H1 (cell line): ENCODE data around the gene SLC25A51. TPM values are rescaled to one million over a fixed set of nuclear protein-coding genes. Genes with fewer than 3 reads are reported as not detected.

Experiments used
- CTCF ChIA-PET: fragments of 300-600 bp; sonication (Branson Sonifier 250); formaldehyde crosslinking; loops from one replicate; lab custom pipeline; 2021; ENCODE audit not compliant: partially characterized antibody; lab: Charles Lee
- POLR2A ChIA-PET: fragments of 300-600 bp; sonication (Branson Sonifier 250); formaldehyde crosslinking; loops from one replicate; lab custom pipeline; 2021; ENCODE audit warnings: inconsistent platforms; ENCODE audit not compliant: partially characterized antibody; lab: Charles Lee
- DNase-seq, 2 experiments: peaks; one replicate each; pipeline versions ENCODE4 v3.0.0 to v3.0.0-alpha.2; 2010 to 2022; ENCODE audit warnings: low spot score in 2 of 2, low read depth in 1 of 2, mixed read lengths in 1 of 2
- FAIRE-seq: peaks from 2 replicates; lab custom pipeline; 2011; peaks lifted over from hg19 to GRCh38; lab: Jason Lieb, UNC
- H2AFZ ChIP-seq: 2 replicates; pipeline ENCODE4 v1.8.1; 2012; ENCODE audit warnings: low read length, inconsistent platforms
- H2AK5ac ChIP-seq: 2 replicates; pipeline ENCODE4 v1.6.1; 2013; ENCODE audit warnings: low read depth, low read length
- H2BK120ac ChIP-seq: replicated peaks from 2 replicates; pipeline ENCODE3; 2013; ENCODE audit warnings: low read depth, low read length, inconsistent platforms
- H2BK12ac ChIP-seq: 2 replicates; pipeline ENCODE4 v1.6.1; 2013; ENCODE audit warnings: low read depth, low read length
- H2BK15ac ChIP-seq: 2 replicates; pipeline ENCODE4 v1.6.1; 2013; ENCODE audit warnings: low read length
- H2BK20ac ChIP-seq: 2 replicates; pipeline ENCODE4 v1.6.1; 2013; ENCODE audit warnings: low read length
- H2BK5ac ChIP-seq: 2 replicates; pipeline ENCODE4 v1.6.1; 2013; ENCODE audit warnings: low read depth, low read length
- H3K14ac ChIP-seq: 2 replicates; pipeline ENCODE4 v1.6.1; 2013; ENCODE audit warnings: inconsistent platforms; ENCODE audit not compliant: insufficient read length
- H3K18ac ChIP-seq: 2 replicates; pipeline ENCODE4 v1.6.1; 2013; ENCODE audit warnings: low read length; ENCODE audit errors: extremely low read depth
- H3K23ac ChIP-seq: 2 replicates; pipeline ENCODE4 v1.6.1; 2013; ENCODE audit warnings: inconsistent platforms; ENCODE audit not compliant: insufficient read length
- H3K23me2 ChIP-seq: 2 replicates; pipeline ENCODE4 v1.6.1; 2013; ENCODE audit warnings: low read depth, low read length
- H3K27ac ChIP-seq: 2 replicates; pipeline ENCODE4 v1.6.1; 2011; ENCODE audit warnings: low read depth, low read length, inconsistent platforms
- H3K27me3 ChIP-seq, 4 experiments: replicated peaks in 1 of 4; 1 replicate in 1 of 4; 2 replicates in 3 of 4; pipeline versions ENCODE4 v1.6.1 to v1.8.1; 2011 to 2013; ENCODE audit warnings: low read length in 3 of 4, mild to moderate bottlenecking in 3 of 4, inconsistent platforms in 2 of 4, mixed read lengths in 2 of 4, moderate library complexity in 1 of 4; ENCODE audit not compliant: control insufficient read depth in 3 of 4, insufficient read depth in 3 of 4; ENCODE audit errors: extremely low read depth in 1 of 4
- H3K36me3 ChIP-seq, 4 experiments: 2 replicates each; pipeline versions ENCODE4 v1.6.1 to v1.8.1; 2011 to 2013; ENCODE audit warnings: mild to moderate bottlenecking in 4 of 4, low read length in 3 of 4, moderate library complexity in 2 of 4, control low read depth in 1 of 4, inconsistent platforms in 1 of 4; ENCODE audit not compliant: insufficient read depth in 4 of 4, control insufficient read depth in 2 of 4
- H3K4ac ChIP-seq: replicated peaks from 2 replicates; pipeline ENCODE3; 2013; ENCODE audit warnings: low read length, low read depth, mixed read lengths, inconsistent platforms; ENCODE audit not compliant: insufficient read length
- H3K4me1 ChIP-seq, 4 experiments: replicated peaks in 1 of 4; 1 replicate in 1 of 4; 2 replicates in 3 of 4; pipeline versions ENCODE4 v1.6.1 to v1.8.1; 2011 to 2013; ENCODE audit warnings: low read length in 3 of 4, inconsistent platforms in 2 of 4, mixed read lengths in 1 of 4; ENCODE audit not compliant: insufficient read depth in 4 of 4, control insufficient read depth in 3 of 4
- H3K4me2 ChIP-seq, 2 experiments: 2 replicates each; pipeline versions ENCODE4 v1.6.1 to v1.8.1; 2011 to 2013; ENCODE audit warnings: low read depth in 2 of 2, low read length in 2 of 2, control low read depth in 1 of 2, inconsistent platforms in 1 of 2, mild to moderate bottlenecking in 1 of 2; ENCODE audit not compliant: insufficient read depth in 1 of 2
- H3K4me3 ChIP-seq, 4 experiments: fragments of 200-600, 300-600 bp in 1 of 4; sonication (generic), shearing (Covaris generic), sonication (Bioruptor Twin) in 1 of 4; 2 replicates each; pipeline versions ENCODE4 v1.5.1 to v1.8.1; 2011 to 2016; ENCODE audit warnings: low read length in 4 of 4, low read depth in 3 of 4, control low read depth in 2 of 4, inconsistent platforms in 2 of 4, mild to moderate bottlenecking in 2 of 4, mixed read lengths in 1 of 4, moderate library complexity in 1 of 4; ENCODE audit not compliant: insufficient read depth in 2 of 4; ENCODE audit errors: extremely low read depth in 1 of 4
- H3K56ac ChIP-seq: replicated peaks from 2 replicates; pipeline ENCODE3; 2013; ENCODE audit warnings: low read depth, mild to moderate bottlenecking, mixed read lengths, low read length, inconsistent platforms; ENCODE audit not compliant: insufficient read length
- H3K79me1 ChIP-seq: 2 replicates; pipeline ENCODE4 v1.6.1; 2013; ENCODE audit warnings: low read depth, low read length, control low read depth
- H3K79me2 ChIP-seq, 2 experiments: 2 replicates each; pipeline versions ENCODE4 v1.6.1 to v1.8.1; 2012 to 2013; ENCODE audit warnings: low read length in 2 of 2, mild to moderate bottlenecking in 2 of 2, inconsistent platforms in 1 of 2; ENCODE audit not compliant: insufficient read depth in 2 of 2, control insufficient read depth in 1 of 2
- H3K9ac ChIP-seq, 4 experiments: replicated peaks in 1 of 4; 1 replicate in 1 of 4; 2 replicates in 3 of 4; pipeline versions ENCODE4 v1.6.1 to v1.8.1; 2011 to 2013; ENCODE audit warnings: low read depth in 3 of 4, low read length in 3 of 4, control low read depth in 2 of 4, mild to moderate bottlenecking in 2 of 4, moderate library complexity in 2 of 4, inconsistent platforms in 1 of 4; ENCODE audit errors: extremely low read depth in 1 of 4
- H3K9me3 ChIP-seq, 2 experiments: 2 replicates each; pipeline versions ENCODE4 v1.6.1 to v1.8.1; 2012 to 2013; ENCODE audit warnings: mild to moderate bottlenecking in 2 of 2, moderate library complexity in 2 of 2, control low read depth in 1 of 2, inconsistent platforms in 1 of 2, low read depth in 1 of 2, low read length in 1 of 2, mixed read lengths in 1 of 2; ENCODE audit not compliant: insufficient read depth in 2 of 2
- H4K20me1 ChIP-seq, 2 experiments: replicated peaks in 1 of 2; 2 replicates each; pipeline versions ENCODE3 to v1.8.1; 2011 to 2013; ENCODE audit warnings: inconsistent platforms in 2 of 2, low read length in 2 of 2, mild to moderate bottlenecking in 1 of 2; ENCODE audit not compliant: insufficient read depth in 2 of 2, control insufficient read depth in 1 of 2
- H4K5ac ChIP-seq: 2 replicates; pipeline ENCODE4 v1.6.1; 2013; ENCODE audit warnings: low read length, low read depth, mixed read lengths, inconsistent platforms; ENCODE audit not compliant: insufficient read length
- H4K8ac ChIP-seq: 2 replicates; pipeline ENCODE4 v1.8.0; 2013; ENCODE audit warnings: mild to moderate bottlenecking, moderate library complexity, low read length, inconsistent platforms; ENCODE audit not compliant: insufficient read depth; ENCODE audit errors: extremely low read depth
- H4K91ac ChIP-seq: replicated peaks from 2 replicates; pipeline ENCODE3; 2013; ENCODE audit warnings: low read length, mixed read lengths, inconsistent platforms; ENCODE audit not compliant: insufficient read length
- BACH1 ChIP-seq: IDR thresholded peaks from 2 replicates; pipeline ENCODE4 v1.6.1; 2012; ENCODE audit warnings: low read length, improper control_type of control experiment
- CBX8 ChIP-seq: fragments of 300-800, 300-1000 bp; sonication (generic); IDR thresholded peaks from 2 replicates; pipeline ENCODE4 v1.7.1; 2016; ENCODE audit warnings: low read depth, low read length, borderline replicate concordance
- MAFK ChIP-seq: IDR thresholded peaks from 2 replicates; pipeline ENCODE4 v1.6.1; 2012; ENCODE audit warnings: low read depth, mild to moderate bottlenecking, improper control_type of control experiment, low read length
- PHF8 ChIP-seq: fragments of 200-600 bp; sonication (generic); conservative IDR thresholded peaks from 2 replicates; pipeline ENCODE4 v1.7.1; 2012; ENCODE audit warnings: low read depth, mild to moderate bottlenecking, inconsistent platforms, low read length, moderate library complexity
- RFX5 ChIP-seq: IDR thresholded peaks from 2 replicates; pipeline ENCODE4 v1.6.1; 2011; ENCODE audit warnings: low read depth, low read length, improper control_type of control experiment, borderline replicate concordance
- TCF12 ChIP-seq: IDR thresholded peaks from 2 replicates; pipeline ENCODE4 v1.6.1; 2011; ENCODE audit warnings: low read depth, mild to moderate bottlenecking, low read length
- WGBS, 2 experiments: shearing (Covaris generic) in 1 of 2; methylation state at CpG; one replicate each; pipeline versions ENCODE4 v1.1.6 to v1.1.7; 2013 to 2015; ENCODE audit warnings: low lambda C conversion rate in 2 of 2, mixed read lengths in 2 of 2, inconsistent platforms in 1 of 2, low coverage in 1 of 2, missing lambda C conversion rate in 1 of 2; ENCODE audit not compliant: insufficient replicate concordance in 2 of 2, insufficient coverage in 1 of 2, insufficient read length in 1 of 2; ENCODE audit errors: extremely low coverage in 1 of 2, missing lambda C conversion rate in 1 of 2; 5-methylcytosine and 5-hydroxymethylcytosine counted together
- polyA plus RNA-seq, 7 experiments: library from polyadenylated mRNA; depleted of rRNA in 3 of 7; stranded (reverse) in 5 of 7; unstranded in 2 of 7; fragments of >200 nt in 5 of 7; fragments of 200-250 nt in 2 of 7; gene quantifications; 1 replicate in 5 of 7; 2 replicates in 1 of 7; 4 replicates in 1 of 7; pipeline versions ENCODE4 v1.2.1 to v1.2.3, GENCODE V29; 2011 to 2013; ENCODE audit warnings: missing spikeins in 2 of 7, mixed read lengths in 2 of 7
- total RNA-seq: library from RNA; stranded (reverse); fragmentation: NEBNext Ultra II Directional; extraction: Animal tissue kit (Norgen Biotek cat#: 25700); gene quantifications from 2 replicates; pipeline ENCODE4 v1.2.1, GENCODE V29; 2021

The SLC25A51 gene
- total and polyA plus RNA-seq, 2 of the 8 experiments (the other 6 are each of a cell fraction or from before 2014, with no cell fraction given): 8.0 to 14.5 TPM

GRCh38 chr9:37908698-37909186 lies 4.8 kb upstream of the SLC25A51 start:
- H3K27me3 ChIP-seq: peaks cover 0 to 3% (median 0%) of the 10 kb centered on the region in 4 experiments; a peak in 3 of 7 replicates
- H4K5ac ChIP-seq: no peak overlapping the region
- H2BK120ac ChIP-seq: no peak overlapping the region
- no peak overlapping the region for H3K27ac ChIP-seq
- H3K18ac ChIP-seq: no peak overlapping the region
- H4K91ac ChIP-seq: no peak overlapping the region
- H3K36me3 ChIP-seq: no peaks in the 10 kb centered on the region
- no peak overlapping the region for H3K4ac ChIP-seq
- WGBS, 2 experiments: 83% methylated on average over 4 of the region's 4 CpGs; no CpG with 5 or more reads in 1 of the 2 experiments
- TF ChIP-seq MAFK (no peak), CBX8 (no peak), TCF12 (no peak), RFX5 (no peak), BACH1 (no peak), PHF8 (no peak)
- no peak overlapping the region for H4K8ac ChIP-seq
- ChIA-PET POLR2A (no interaction called here), CTCF (interaction anchor here (0.7 to 2.9 kb wide), 5 partner anchors 9 to 355 kb away, joined by 3 to 10 read pairs (median 5); no protein-coding TSS in a partner anchor)
- H3K56ac ChIP-seq: no peak overlapping the region
- H2AFZ ChIP-seq: no peak overlapping the region
- peaks cover 0 to 6% (median 4%) of the 10 kb centered on the region in 4 experiments; a peak in 3 of 7 replicates for H3K4me1 ChIP-seq
- no peak overlapping the region for H2BK20ac ChIP-seq
- H2BK12ac ChIP-seq: no peak overlapping the region
- no peaks in the 10 kb centered on the region for H4K20me1 ChIP-seq
- H3K4me2 ChIP-seq: no peak overlapping the region
- H3K14ac ChIP-seq: no peak overlapping the region
- H3K79me2 ChIP-seq: no peaks in the 10 kb centered on the region
- H3K9ac ChIP-seq: no peak overlapping the region
- H2BK5ac ChIP-seq: no peak overlapping the region
- no peak for DNase-seq
- no peak overlapping the region for H2AK5ac ChIP-seq
- no peak overlapping the region for H2BK15ac ChIP-seq
- H3K4me3 ChIP-seq: no peak overlapping the region
- FAIRE-seq: no peak
- no peak overlapping the region for H3K23ac ChIP-seq
- H3K79me1 ChIP-seq: no peaks in the 10 kb centered on the region
- H3K23me2 ChIP-seq: no peaks in the 10 kb centered on the region; the same call in 1 of the 2 replicates
- H3K9me3 ChIP-seq: no peaks in the 10 kb centered on the region
